Body of pancreas (tissue), 4 donors: Measurements from ENCODE around the gene LRRFIP1. TPM values are rescaled to one million over a fixed set of nuclear protein-coding genes. Genes with fewer than 3 reads are reported as not detected.
A peak's percentile ranks its signal among the peaks of the same experiment; 100 is the strongest.

Experiments
- ATAC-seq: fragments of 150-250 bp; one replicate; pipeline ENCODE4 v1.9.1; 2016
- DNase-seq, 4 donors: peaks; one replicate each; pipeline ENCODE4 v3.0.0-alpha.2; 2019
- H3K27ac ChIP-seq, 4 donors: fragments of 200-600 bp; sonication (generic); 1 replicate in 3 of 4; 2 replicates in 1 of 4; pipeline versions ENCODE4 v1.5.1 to v1.6.1; 2016 to 2019; ENCODE audit warnings: mild to moderate bottlenecking in 1 of 4, mixed read lengths in 1 of 4, moderate library complexity in 1 of 4
- H3K27me3 ChIP-seq, 2 donors: fragments of 200-600 bp; sonication (generic); one replicate each; pipeline ENCODE4 v1.6.0; 2016; ENCODE audit warnings: mild to moderate bottlenecking in 1 of 2
- H3K36me3 ChIP-seq, 2 donors: fragments of 200-600 bp; sonication (generic); replicated peaks in 1 of 2; 2 replicates each; pipeline ENCODE4 v1.5.1; 2016; ENCODE audit warnings: low read depth in 2 of 2; ENCODE audit not compliant: insufficient read depth in 1 of 2
- H3K4me1 ChIP-seq: fragments of 200-600 bp; sonication (generic); one replicate; pipeline ENCODE4 v1.6.0; 2016
- H3K4me3 ChIP-seq, 2 donors: fragments of 200-600 bp; sonication (generic); 1 replicate in 1 of 2; 2 replicates in 1 of 2; pipeline ENCODE4 v1.5.1; 2016 to 2019
- H3K9me3 ChIP-seq, 3 donors: fragments of 200-600 bp; sonication (generic); 1 replicate in 2 of 3; 2 replicates in 1 of 3; pipeline ENCODE4 v1.5.1; 2016
- CTCF ChIP-seq, 7 experiments: fragments of 450-650 bp in 4 of 7; fragments of 200-600 bp in 3 of 7; sonication (generic) in 3 of 7; IDR thresholded peaks; one replicate each; pipeline ENCODE4 v1.5.1; 2016 to 2019; ENCODE audit warnings: antibody characterized with exemption in 7 of 7
- POLR2A ChIP-seq, 3 donors: fragments of 450-650 bp; IDR thresholded peaks; one replicate each; pipeline ENCODE4 v1.6.1; 2016; ENCODE audit warnings: antibody characterized with exemption in 3 of 3, mild to moderate bottlenecking in 2 of 3
- WGBS, 2 donors: methylation state at CpG; one replicate each; pipeline ENCODE4 v1.1.5; 2017; 5-methylcytosine and 5-hydroxymethylcytosine counted together
- intact Hi-C: fragments of 100-400 bp; cut with DNase I; formaldehyde crosslinking; loops from one replicate; pipeline ENCODE4 v1.15.1; 2023
- total RNA-seq, 2 donors: library from RNA; depleted of rRNA; stranded (reverse); fragments of >200 nt; gene quantifications; one replicate each; pipeline ENCODE4 v1.1.0, GENCODE V29; 2016

LRRFIP1 gene
- total RNA-seq, 2 donors from 2014 or later: 49.8 to 57.1 TPM

- Histone ChIP-seq H3K27ac (peak overlapping the region; percentile 90 to 95 (median 93)), H3K4me1 (peaks cover 81% of the 10 kb centered on the region), H3K36me3 (no peaks in the 10 kb centered on the region), H3K4me3 (peak overlapping the region in 1 of 2 donors; percentile 16), H3K27me3 (no peaks in the 10 kb centered on the region), H3K9me3 (no peaks in the 10 kb centered on the region)
- ATAC-seq (no peak), DNase-seq (peak; percentile 27 to 86 (median 85))
- whole genome bisulfite sequencing, 2 donors: 23 to 34% methylated on average over 8 to 19 of the region's 19 CpGs
- no peak for TF ChIP-seq POLR2A (IDR thresholded peaks at IDR 0.05)
- TF ChIP-seq CTCF (IDR thresholded peaks at IDR 0.05): no peak
- intact Hi-C loops: no loop called here
Observed at GRCh38 chr2:237591141-237591881, 36.1 kb upstream of the LRRFIP1 start.

- H3K9me3 ChIP-seq: no peaks in the 10 kb centered on the region
- no peak for ATAC-seq
- H3K27me3 ChIP-seq: no peaks in the 10 kb centered on the region
- H3K27ac ChIP-seq: peak overlapping the region in 2 of 4 donors; percentile 93 to 95
- TF ChIP-seq POLR2A (IDR thresholded peaks at IDR 0.05) (no peak), CTCF (IDR thresholded peaks at IDR 0.05) (no peak)
- H3K4me1 ChIP-seq: peaks cover 70% of the 10 kb centered on the region
- DNase-seq: no peak
- H3K36me3 ChIP-seq: no peaks in the 10 kb centered on the region
- 90 to 94% methylated on average over 15 to 17 of the region's 18 CpGs for WGBS, 2 donors
- H3K4me3 ChIP-seq: no peak overlapping the region
- intact Hi-C loops: no loop called here
Observed at GRCh38 chr2:237592425-237592980, 34.9 kb upstream of the LRRFIP1 start.

- ATAC-seq (no peak), DNase-seq (no peak)
- no peaks in the 10 kb centered on the region for H3K36me3 ChIP-seq
- H3K27ac ChIP-seq: no peak overlapping the region
- H3K9me3 ChIP-seq: no peaks in the 10 kb centered on the region
- no peaks in the 10 kb centered on the region for H3K27me3 ChIP-seq
- peaks cover 65% of the 10 kb centered on the region for H3K4me1 ChIP-seq
- TF ChIP-seq POLR2A (IDR thresholded peaks at IDR 0.05) (no peak), CTCF (IDR thresholded peaks at IDR 0.05) (no peak)
- 92% methylated on average over 5 to 10 of the region's 10 CpGs for WGBS, 2 donors
- H3K4me3 ChIP-seq: no peak overlapping the region
- intact Hi-C loops: no loop called here
Observed at GRCh38 chr2:237593036-237593435, 34.4 kb upstream of the LRRFIP1 start.

- TF ChIP-seq POLR2A (IDR thresholded peaks at IDR 0.05) (no peak), CTCF (IDR thresholded peaks at IDR 0.05) (no peak)
- H3K27me3 ChIP-seq: no peaks in the 10 kb centered on the region
- ATAC-seq (no peak), DNase-seq (no peak)
- no peak overlapping the region for H3K4me3 ChIP-seq
- H3K27ac ChIP-seq: peak overlapping the region in 3 of 4 donors; percentile 26 to 79 (median 61)
- H3K4me1 ChIP-seq: peaks cover 58% of the 10 kb centered on the region
- no peaks in the 10 kb centered on the region for H3K36me3 ChIP-seq
- intact Hi-C loops: no loop called here
- 93 to 96% methylated on average over 13 to 17 of the region's 17 CpGs for WGBS, 2 donors
- no peaks in the 10 kb centered on the region for H3K9me3 ChIP-seq
Observed at GRCh38 chr2:237593596-237594320, 33.6 kb upstream of the LRRFIP1 start.
